Measurements from ENCODE around the gene PIEZO2. TPM values are rescaled to one million over a fixed set of nuclear protein-coding genes. Genes with fewer than 3 reads are reported as not detected.
A peak's percentile ranks its signal among the peaks of the same experiment; 100 is the strongest.

PIEZO2 gene
- total and polyA plus RNA-seq, 10 donors: 0.42 to 13.0 (median 8.0) TPM

GRCh38 chr18:11167778-11168177 lies 18.4 kb upstream of the PIEZO2 start:
- intact Hi-C loops (cut with DNase I; ENCODE audit: low total_unique reads): no loop called here
- TF ChIP-seq POLR2A (IDR thresholded peaks at IDR 0.05) (no peak), CTCF (IDR thresholded peaks at IDR 0.05 in 8 of 11, conservative IDR thresholded peaks at IDR 0.05 in 3 of 11) (no peak), POLR2AphosphoS5 (IDR thresholded peaks at IDR 0.05) (no peak)
- WGBS, 5 donors: 72 to 90% (median 83%) methylated on average over 1 of the region's 1 CpG

GRCh38 chr18:11165952-11166351 lies 16.6 kb upstream of the PIEZO2 start:
- no peak for DNase-seq
- H3K9me3 ChIP-seq: peaks cover 0 to 4% (median 0%) of the 10 kb centered on the region in 8 donors
- TF ChIP-seq CTCF (IDR thresholded peaks at IDR 0.05 in 8 of 11, conservative IDR thresholded peaks at IDR 0.05 in 3 of 11) (no peak), POLR2AphosphoS5 (IDR thresholded peaks at IDR 0.05) (no peak)
- peaks cover 0 to 9% (median 0%) of the 10 kb centered on the region in 6 donors for H3K4me1 ChIP-seq
- 91 to 97% (median 95%) methylated on average over 7 of the region's 7 CpGs for WGBS, 5 donors
- H3K4me3 ChIP-seq: no peak overlapping the region
- no peak overlapping the region for H3K27ac ChIP-seq
- peaks cover 0 to 6% (median 0%) of the 10 kb centered on the region in 7 donors for H3K27me3 ChIP-seq (replicated peaks in 1 of 7)
- intact Hi-C loops (cut with DNase I; ENCODE audit: low total_unique reads): no loop called here
- no peaks in the 10 kb centered on the region for H3K36me3 ChIP-seq

More at GRCh38 chr18:11167778-11168177, 18.4 kb upstream of the PIEZO2 start:
- Histone ChIP-seq H3K9me3 (peaks cover 0 to 4% (median 0%) of the 10 kb centered on the region in 8 donors), H3K4me1 (peaks cover 0 to 9% (median 0%) of the 10 kb centered on the region in 6 donors), H3K27me3 (replicated peaks in 1 of 7) (peaks cover 0 to 6% (median 0%) of the 10 kb centered on the region in 7 donors), H3K27ac (no peak overlapping the region), H3K4me3 (no peak overlapping the region), H3K36me3 (no peaks in the 10 kb centered on the region)
- DNase-seq: no peak

GRCh38 chr18:11165138-11165537 lies 15.8 kb upstream of the PIEZO2 start:
- H3K27ac ChIP-seq: no peak overlapping the region
- intact Hi-C loops (cut with DNase I; ENCODE audit: low total_unique reads): no loop called here
- TF ChIP-seq POLR2A (IDR thresholded peaks at IDR 0.05) (no peak), POLR2AphosphoS5 (IDR thresholded peaks at IDR 0.05) (no peak), CTCF (IDR thresholded peaks at IDR 0.05 in 8 of 11, conservative IDR thresholded peaks at IDR 0.05 in 3 of 11) (no peak)
- H3K27me3 ChIP-seq (replicated peaks in 1 of 7): peaks cover 0 to 6% (median 0%) of the 10 kb centered on the region in 7 donors
- WGBS, 5 donors: 91 to 98% (median 97%) methylated on average over 3 of the region's 3 CpGs
- H3K4me3 ChIP-seq: no peak overlapping the region
- no peaks in the 10 kb centered on the region for H3K36me3 ChIP-seq
- DNase-seq: no peak
- H3K4me1 ChIP-seq: peaks cover 0 to 9% (median 0%) of the 10 kb centered on the region in 6 donors
- H3K9me3 ChIP-seq: peaks cover 0 to 4% (median 0%) of the 10 kb centered on the region in 8 donors

- peaks cover 0 to 12% (median 0%) of the 10 kb centered on the region in 7 donors for H3K27me3 ChIP-seq (replicated peaks in 1 of 7)
- DNase-seq: no peak
Observed at GRCh38 chr18:11163665-11164064, 14.3 kb upstream of the PIEZO2 start.

More at GRCh38 chr18:11163665-11164064, 14.3 kb upstream of the PIEZO2 start:
- H3K36me3 ChIP-seq: no peaks in the 10 kb centered on the region
- H3K4me3 ChIP-seq: no peak overlapping the region
- H3K4me1 ChIP-seq: peaks cover 0 to 9% (median 0%) of the 10 kb centered on the region in 6 donors
- H3K27ac ChIP-seq: no peak overlapping the region
- TF ChIP-seq POLR2A (IDR thresholded peaks at IDR 0.05) (no peak), CTCF (IDR thresholded peaks at IDR 0.05 in 8 of 11, conservative IDR thresholded peaks at IDR 0.05 in 3 of 11) (peak in 7 of 11 experiments; percentile 28 to 63 (median 49))
- 7 to 24% (median 23%) methylated on average over 14 to 18 of the region's 18 CpGs for WGBS, 5 donors
- peaks cover 0 to under 1% (median 0%) of the 10 kb centered on the region in 8 donors for H3K9me3 ChIP-seq
- intact Hi-C loops (cut with DNase I; ENCODE audit: low total_unique reads): no loop called here

Data from spleen (tissue), 11 donors.